GM12878 (cell line): ENCODE results near the gene TMEM255B. TPM values are rescaled to one million over a fixed set of nuclear protein-coding genes. Genes with fewer than 3 reads are reported as not detected.

Experiments
- ATAC-seq: fragments of 200-7000 bp; cut with Tn5 transposase; 3 replicates; pipeline ENCODE4 v1.9.1; 2020; ENCODE audit warnings: mild to moderate bottlenecking, moderate library complexity
- BruUV-seq: library from RNA; stranded (reverse); fragments of 400-500 nt; replicated peaks from 2 replicates; lab custom pipeline; 2021; lab: Mats Ljungman, UMichigan
- CTCF ChIA-PET: fragments of 300-600 bp; sonication (Branson Sonifier 250); formaldehyde crosslinking; extraction: SDS; loops from one replicate; lab custom pipeline; 2021; ENCODE audit warnings: inconsistent platforms; lab: Yijun Ruan, JAX
- POLR2A ChIA-PET: fragments of 350-600 bp; formaldehyde crosslinking; extraction: SDS; loops from one replicate; lab custom pipeline; 2021; ENCODE audit warnings: inconsistent platforms; lab: Charles Lee
- RAD21 ChIA-PET: fragments of 300-600 bp; sonication (Branson Sonifier 250); formaldehyde crosslinking; loops from one replicate; lab custom pipeline; 2023; ENCODE audit warnings: antibody characterized with exemption; ENCODE audit not compliant: unreplicated experiment; lab: Charles Lee
- SMC1A ChIA-PET: fragments of 300-600 bp; sonication (Branson Sonifier 250); formaldehyde crosslinking; loops from one replicate; lab custom pipeline; 2023; ENCODE audit not compliant: unreplicated experiment, uncharacterized antibody; lab: Charles Lee
- DNase-seq: peaks from one replicate; pipeline ENCODE4 v3.0.0-alpha.2; 2011; ENCODE audit warnings: low read depth, low spot score
- FAIRE-seq: peaks from 3 replicates; lab custom pipeline; 2011; peaks lifted over from hg19 to GRCh38; lab: Jason Lieb, UNC
- H2AFZ ChIP-seq: 2 replicates; pipeline ENCODE4 v1.6.0; 2011; ENCODE audit warnings: low read depth, low read length, control low read depth; ENCODE audit not compliant: control insufficient read depth
- H3K27ac ChIP-seq: 2 replicates; pipeline ENCODE4 v1.5.1; 2011; ENCODE audit warnings: control low read depth; ENCODE audit not compliant: control insufficient read depth, insufficient read depth
- H3K27me3 ChIP-seq, 2 experiments: replicated peaks in 1 of 2; 2 replicates each; pipeline versions ENCODE4 v1.6.0 to v1.6.1; 2011; ENCODE audit warnings: low read length in 1 of 2; ENCODE audit not compliant: control insufficient read depth in 2 of 2, insufficient read depth in 2 of 2
- H3K36me3 ChIP-seq, 2 experiments: 2 replicates each; pipeline ENCODE4 v1.5.1; 2011; ENCODE audit warnings: low read length in 1 of 2; ENCODE audit not compliant: control insufficient read depth in 2 of 2, insufficient read depth in 2 of 2
- H3K4me1 ChIP-seq: 2 replicates; pipeline ENCODE4 v1.6.1; 2011; ENCODE audit warnings: mild to moderate bottlenecking, low read length, moderate library complexity, mixed read lengths; ENCODE audit not compliant: control insufficient read depth, insufficient read depth
- H3K4me2 ChIP-seq: 2 replicates; pipeline ENCODE4 v1.6.0; 2011; ENCODE audit warnings: control low read depth; ENCODE audit not compliant: control insufficient read depth, insufficient read depth
- H3K4me3 ChIP-seq: fragments of 200-600 bp; sonication (generic); 2 replicates; pipeline ENCODE4 v1.5.1; 2016
- H3K79me2 ChIP-seq: 2 replicates; pipeline ENCODE4 v1.6.0; 2011; ENCODE audit warnings: low read length; ENCODE audit not compliant: control insufficient read depth, insufficient read depth
- H3K9ac ChIP-seq: 2 replicates; pipeline ENCODE4 v1.8.0; 2011; ENCODE audit warnings: low read length, control low read depth, mixed read lengths; ENCODE audit not compliant: control insufficient read depth, insufficient read depth
- H3K9me3 ChIP-seq: replicated peaks from 3 replicates; pipeline ENCODE4 v1.5.1; 2011; ENCODE audit warnings: mild to moderate bottlenecking, low read length; ENCODE audit not compliant: control insufficient read depth, insufficient read depth
- H4K20me1 ChIP-seq: 2 replicates; pipeline ENCODE4 v1.6.0; 2011; ENCODE audit not compliant: control insufficient read depth, insufficient read depth
- ATF3 ChIP-seq: IDR thresholded peaks from 2 replicates; pipeline ENCODE4 v1.6.1; 2011; ENCODE audit warnings: low read depth, mild to moderate bottlenecking, low read length, moderate library complexity, borderline replicate concordance; ENCODE audit errors: extremely low read depth
- ATF7 ChIP-seq: fragments of 450-650 bp; IDR thresholded peaks from 2 replicates; pipeline ENCODE4 v1.6.1; 2016; ENCODE audit warnings: low read depth, mild to moderate bottlenecking
- CHD1 ChIP-seq: IDR thresholded peaks from 2 replicates; pipeline ENCODE4 v1.6.1; 2012; ENCODE audit warnings: low read depth, low read length, improper control_type of control experiment
- CHD4 ChIP-seq: fragments of 200-600 bp; sonication (generic); IDR thresholded peaks from 2 replicates; pipeline ENCODE4 v1.6.1; 2016; ENCODE audit warnings: mild to moderate bottlenecking
- CREM ChIP-seq: IDR thresholded peaks from 2 replicates; pipeline ENCODE4 v1.6.1; 2014; ENCODE audit warnings: antibody characterized with exemption, low read depth
- EED ChIP-seq: sonication (generic); IDR thresholded peaks from 2 replicates; pipeline ENCODE4 v1.6.1; 2016; ENCODE audit warnings: antibody characterized with exemption, low read depth
- ELK1 ChIP-seq: IDR thresholded peaks from 2 replicates; pipeline ENCODE4 v1.6.1; 2012; ENCODE audit warnings: low read depth, low read length, improper control_type of control experiment
- NBN ChIP-seq: fragments of 450-650 bp; IDR thresholded peaks from 2 replicates; pipeline ENCODE4 v1.6.1; 2016
- RELA ChIP-seq: fragments of 450-650 bp; IDR thresholded peaks from 2 replicates; pipeline ENCODE4 v1.8.0; 2014; ENCODE audit warnings: borderline replicate concordance; ENCODE audit not compliant: partially characterized antibody
- REST ChIP-seq: IDR thresholded peaks from 2 replicates; pipeline ENCODE4 v1.6.1; 2012; ENCODE audit warnings: mild to moderate bottlenecking, low read depth, low read length
- SREBF1 ChIP-seq: IDR thresholded peaks from 2 replicates; pipeline ENCODE4 v1.6.1; 2012; ENCODE audit warnings: mild to moderate bottlenecking, low read length
- SRF ChIP-seq, 2 experiments: IDR thresholded peaks; 2 replicates each; pipeline ENCODE4 v1.6.1; 2011; ENCODE audit warnings: low read depth in 2 of 2, low read length in 2 of 2, mild to moderate bottlenecking in 1 of 2, moderate library complexity in 1 of 2
- TBL1XR1 ChIP-seq: IDR thresholded peaks from 2 replicates; pipeline ENCODE4 v1.6.1; 2012; ENCODE audit warnings: low read depth, low read length, improper control_type of control experiment
- ZNF217 ChIP-seq: fragments of 450-650 bp; IDR thresholded peaks from 2 replicates; pipeline ENCODE4 v1.6.1; 2017; ENCODE audit warnings: antibody characterized with exemption, mild to moderate bottlenecking
- WGBS: methylation state at CpG from one replicate; pipeline ENCODE4 v1.1.6; 2016; ENCODE audit warnings: low lambda C conversion rate; ENCODE audit not compliant: insufficient replicate concordance, insufficient coverage; ENCODE audit errors: missing lambda C conversion rate; 5-methylcytosine and 5-hydroxymethylcytosine counted together
- in situ Hi-C: fragments of 300-500 bp; cut with MboI; formaldehyde crosslinking; loops from 9 replicates; pipeline ENCODE4 v1.14.3; 2018; ENCODE audit warnings: mixed read lengths
- intact Hi-C: fragments of 100-400 bp; cut with micrococcal nuclease; formaldehyde crosslinking; loops from one replicate; pipeline ENCODE4 v1.14.2; 2022; ENCODE audit not compliant: unreplicated experiment
- polyA plus RNA-seq, 11 experiments: library from polyadenylated mRNA; depleted of rRNA in 4 of 11; unstranded in 6 of 11; stranded (reverse) in 5 of 11; fragments of >200 nt; fragmentation: Nextera tagmentation in 4 of 11; fragmentation: Illumina TruSeq in 1 of 11; extraction: Ambion mirVana in 4 of 11; extraction: Trizol in 1 of 11; gene quantifications; 1 replicate in 1 of 11; 2 replicates in 10 of 11; pipeline versions ENCODE4 v1.2.1 to v1.2.3, GENCODE V29; 2011 to 2016; ENCODE audit warnings: inconsistent platforms in 2 of 11, missing spikeins in 2 of 11, low read depth in 1 of 11
- total RNA-seq, 4 experiments: library from RNA; depleted of rRNA in 3 of 4; stranded (reverse); fragments of >200 nt in 3 of 4; fragmentation: Illumina TruSeq in 1 of 4; extraction: Trizol in 1 of 4; gene quantifications; 2 replicates each; pipeline versions ENCODE4 v1.2.1 to v1.2.3, GENCODE V29; 2013 to 2021

Gene TMEM255B
- total and polyA plus RNA-seq, 10 of the 15 experiments (the other 5 are each of a cell fraction or from before 2014, with no cell fraction given): 0.04 to 0.62 (median 0.13) TPM; not detected in 3

GRCh38 chr13:113731192-113732175 lies 27.5 kb upstream of the TMEM255B start:
- RAD21 ChIA-PET: no interaction called here
- Histone ChIP-seq H2AFZ (no peak overlapping the region), H3K79me2 (no peaks in the 10 kb centered on the region), H3K9ac (no peak overlapping the region), H4K20me1 (no peaks in the 10 kb centered on the region), H3K4me1 (no peaks in the 10 kb centered on the region), H3K4me2 (no peak overlapping the region), H3K4me3 (no peak overlapping the region), H3K36me3 (no peaks in the 10 kb centered on the region), H3K27ac (no peak overlapping the region), H3K9me3 (no peaks in the 10 kb centered on the region; the same call in 2 of the 3 replicates), H3K27me3 (no peaks in the 10 kb centered on the region; a peak in 1 of 4 replicates)
- in situ Hi-C loops (no loop called here), intact Hi-C loops (no loop called here)
- 35% methylated on average over 29 of the region's 32 CpGs for WGBS
- BruUV-seq: no TSS peak
- ATAC-seq: no peak
- SMC1A ChIA-PET: no interaction called here
- POLR2A ChIA-PET: no interaction called here
- no peak for FAIRE-seq
- no peak for DNase-seq
- CTCF ChIA-PET: no interaction called here
- TF ChIP-seq ELK1: no peak
- no peak for TF ChIP-seq CHD4
- no peak for TF ChIP-seq REST
- TF ChIP-seq CREM: no peak
- TF ChIP-seq ZNF217: no peak
- no peak for TF ChIP-seq NBN
- no peak for TF ChIP-seq ATF3
- TF ChIP-seq SRF (IDR thresholded peaks at IDR 0.05; ENCODE audit: low read depth in 2 of 2, low read length in 2 of 2): no peak
- TF ChIP-seq ATF7: no peak
- no peak for TF ChIP-seq RELA
- no peak for TF ChIP-seq EED
- no peak for TF ChIP-seq SREBF1
- no peak for TF ChIP-seq TBL1XR1
- no peak for TF ChIP-seq CHD1
